Ovary (tissue), 3 donors: ENCODE measurements around the gene PTPRN2.

Experiments
- POLR2A ChIP-seq: fragments of 450-650 bp; IDR thresholded peaks from one replicate; pipeline ENCODE4 v1.6.1; 2017; ENCODE audit warnings: antibody characterized with exemption, mild to moderate bottlenecking, moderate library complexity
- TF ChIP-seq, protein P1 (sequence below), 3 donors: fragments of 450-650 bp in 2 of 3; fragments of 200-600 bp in 1 of 3; IDR thresholded peaks; one replicate each; pipeline versions ENCODE4 v1.5.1 to v1.8.0; 2016 to 2022; ENCODE audit warnings: antibody characterized with exemption in 3 of 3, mild to moderate bottlenecking in 1 of 3
- donor health status: DM: no; HTN: no; CAD: no.

GRCh38 chr7:157801113-157801512 is 786.5 kb downstream of the PTPRN2 start:
- TF ChIP-seq, protein P1, sequence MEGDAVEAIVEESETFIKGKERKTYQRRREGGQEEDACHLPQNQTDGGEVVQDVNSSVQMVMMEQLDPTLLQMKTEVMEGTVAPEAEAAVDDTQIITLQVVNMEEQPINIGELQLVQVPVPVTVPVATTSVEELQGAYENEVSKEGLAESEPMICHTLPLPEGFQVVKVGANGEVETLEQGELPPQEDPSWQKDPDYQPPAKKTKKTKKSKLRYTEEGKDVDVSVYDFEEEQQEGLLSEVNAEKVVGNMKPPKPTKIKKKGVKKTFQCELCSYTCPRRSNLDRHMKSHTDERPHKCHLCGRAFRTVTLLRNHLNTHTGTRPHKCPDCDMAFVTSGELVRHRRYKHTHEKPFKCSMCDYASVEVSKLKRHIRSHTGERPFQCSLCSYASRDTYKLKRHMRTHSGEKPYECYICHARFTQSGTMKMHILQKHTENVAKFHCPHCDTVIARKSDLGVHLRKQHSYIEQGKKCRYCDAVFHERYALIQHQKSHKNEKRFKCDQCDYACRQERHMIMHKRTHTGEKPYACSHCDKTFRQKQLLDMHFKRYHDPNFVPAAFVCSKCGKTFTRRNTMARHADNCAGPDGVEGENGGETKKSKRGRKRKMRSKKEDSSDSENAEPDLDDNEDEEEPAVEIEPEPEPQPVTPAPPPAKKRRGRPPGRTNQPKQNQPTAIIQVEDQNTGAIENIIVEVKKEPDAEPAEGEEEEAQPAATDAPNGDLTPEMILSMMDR (IDR thresholded peaks at IDR 0.05) = no peak
- TF ChIP-seq POLR2A = no peak
